Mononuclear cell (primary cell): ENCODE measurements around the gene FZD1. TPM values are rescaled to one million over a fixed set of nuclear protein-coding genes. Genes with fewer than 3 reads are reported as not detected.

ENCODE experiments used
- H3K27me3 ChIP-seq: 2 replicates; pipeline ENCODE4 v1.6.0; 2011; ENCODE audit warnings: low read length, control low read depth; ENCODE audit not compliant: insufficient read depth
- H3K4me1 ChIP-seq: 2 replicates; pipeline ENCODE4 v1.5.1; 2011; ENCODE audit warnings: mild to moderate bottlenecking, low read length, control low read depth; ENCODE audit not compliant: insufficient read depth
- H3K4me3 ChIP-seq: 2 replicates; pipeline ENCODE4 v1.5.1; 2011; ENCODE audit warnings: mild to moderate bottlenecking, low read length, moderate library complexity
- H3K9me3 ChIP-seq: 2 replicates; pipeline ENCODE4 v1.5.1; 2011; ENCODE audit warnings: low read depth, mild to moderate bottlenecking, control low read depth, low read length
- total RNA-seq: library from RNA; depleted of rRNA; stranded (reverse); fragments of >200 nt; gene quantifications from one replicate; pipeline ENCODE4 v1.2.3, GENCODE V29; 2012

The FZD1 gene
- total RNA-seq = 3.6 TPM

GRCh38 chr7:91264046-91264923 is at the start of gene FZD1:
FZD1 (plus strand) TSS chr7:91264433; CDS start chr7:91264881, 448 bp downstream.
- Histone ChIP-seq H3K4me3 (peak within 1 kb of the TSS; percentile 56), H3K4me1 (peaks cover 38% of the 10 kb centered on the region), H3K27me3 (peaks cover 21% of the 10 kb centered on the region), H3K9me3 (no peaks in the 10 kb centered on the region)

- Histone ChIP-seq H3K27me3 (no peaks in the 10 kb centered on the region), H3K4me3 (no peak overlapping the region), H3K4me1 (no peaks in the 10 kb centered on the region), H3K9me3 (no peaks in the 10 kb centered on the region)
These were observed 37.8 kb upstream of the FZD1 start for GRCh38 chr7:91226411-91226810.

GRCh38 chr7:91228327-91228726 is 35.9 kb upstream of the FZD1 start:
- Histone ChIP-seq H3K9me3 (no peaks in the 10 kb centered on the region), H3K4me1 (no peaks in the 10 kb centered on the region), H3K4me3 (no peak overlapping the region), H3K27me3 (no peaks in the 10 kb centered on the region)

- Histone ChIP-seq H3K4me3 (no peak overlapping the region), H3K9me3 (no peaks in the 10 kb centered on the region), H3K4me1 (no peaks in the 10 kb centered on the region), H3K27me3 (no peaks in the 10 kb centered on the region)
These were observed 35.2 kb upstream of the FZD1 start for GRCh38 chr7:91228927-91229558.

DNA sequence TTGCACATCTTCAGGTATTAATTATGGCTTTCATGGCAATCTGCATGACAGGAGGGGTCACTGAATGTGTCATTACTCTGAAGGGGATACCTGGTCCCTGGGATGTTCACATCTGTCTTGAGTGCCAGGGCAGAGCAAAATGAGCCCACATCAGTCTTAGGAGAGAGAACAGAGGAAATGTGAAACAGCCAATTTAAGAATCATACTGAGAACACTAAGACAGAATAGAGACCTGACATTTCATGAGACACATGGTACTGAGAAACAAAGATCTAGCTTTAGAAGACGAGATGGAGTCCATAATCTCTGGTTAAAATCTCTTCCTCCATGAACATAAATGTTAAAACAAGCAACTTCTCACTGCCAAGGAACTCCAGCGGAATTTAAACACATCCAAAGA is 34.1 kb upstream of the FZD1 start:
- no peak overlapping the region for H3K4me3 ChIP-seq
- H3K9me3 ChIP-seq = no peaks in the 10 kb centered on the region
- H3K4me1 ChIP-seq = no peaks in the 10 kb centered on the region
- H3K27me3 ChIP-seq = no peaks in the 10 kb centered on the region

- Histone ChIP-seq H3K4me3 (no peak overlapping the region), H3K4me1 (no peaks in the 10 kb centered on the region), H3K27me3 (no peaks in the 10 kb centered on the region), H3K9me3 (no peaks in the 10 kb centered on the region)
These were observed 33.7 kb upstream of the FZD1 start for GRCh38 chr7:91230503-91230902.

DNA sequence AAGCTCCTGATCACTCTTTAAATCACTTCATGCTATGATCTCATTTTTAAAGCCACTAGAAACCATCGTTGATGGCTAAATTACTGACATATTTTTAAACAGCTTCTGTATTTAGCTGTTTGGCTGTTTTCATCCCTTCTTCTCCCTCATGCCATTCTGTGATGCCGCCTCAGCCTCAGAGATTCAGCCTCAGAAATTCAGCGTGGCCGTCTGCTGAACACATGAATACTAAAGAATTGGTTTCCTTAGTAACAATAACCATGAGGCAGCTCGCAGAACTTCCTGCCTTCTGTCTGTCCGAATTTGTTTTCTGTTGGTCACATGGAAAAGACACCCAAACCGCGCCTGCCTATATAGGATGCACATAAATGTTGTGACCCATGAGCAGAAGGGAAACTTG is 31.0 kb upstream of the FZD1 start:
- H3K4me1 ChIP-seq = no peaks in the 10 kb centered on the region
- H3K9me3 ChIP-seq = no peaks in the 10 kb centered on the region
- H3K4me3 ChIP-seq = no peak overlapping the region
- H3K27me3 ChIP-seq = no peaks in the 10 kb centered on the region

- H3K27me3 ChIP-seq = no peaks in the 10 kb centered on the region
- peaks cover 14% of the 10 kb centered on the region for H3K4me1 ChIP-seq
- no peaks in the 10 kb centered on the region for H3K9me3 ChIP-seq
- H3K4me3 ChIP-seq = no peak overlapping the region
These were observed 28.9 kb upstream of the FZD1 start for GRCh38 chr7:91235211-91235832.

- Histone ChIP-seq H3K4me3 (no peak overlapping the region), H3K4me1 (peaks cover 16% of the 10 kb centered on the region), H3K27me3 (no peaks in the 10 kb centered on the region), H3K9me3 (no peaks in the 10 kb centered on the region)
These were observed 25.0 kb upstream of the FZD1 start for GRCh38 chr7:91239171-91239604.

GRCh38 chr7:91239772-91240171 is 24.5 kb upstream of the FZD1 start:
- Histone ChIP-seq H3K27me3 (no peaks in the 10 kb centered on the region), H3K4me1 (peaks cover 16% of the 10 kb centered on the region), H3K4me3 (no peak overlapping the region)

GRCh38 chr7:91240376-91240941 is 23.8 kb upstream of the FZD1 start:
- Histone ChIP-seq H3K4me1 (peaks cover 16% of the 10 kb centered on the region), H3K4me3 (no peak overlapping the region), H3K9me3 (no peaks in the 10 kb centered on the region), H3K27me3 (no peaks in the 10 kb centered on the region)

More at GRCh38 chr7:91239772-91240171, 24.5 kb upstream of the FZD1 start:
- H3K9me3 ChIP-seq = no peaks in the 10 kb centered on the region

DNA sequence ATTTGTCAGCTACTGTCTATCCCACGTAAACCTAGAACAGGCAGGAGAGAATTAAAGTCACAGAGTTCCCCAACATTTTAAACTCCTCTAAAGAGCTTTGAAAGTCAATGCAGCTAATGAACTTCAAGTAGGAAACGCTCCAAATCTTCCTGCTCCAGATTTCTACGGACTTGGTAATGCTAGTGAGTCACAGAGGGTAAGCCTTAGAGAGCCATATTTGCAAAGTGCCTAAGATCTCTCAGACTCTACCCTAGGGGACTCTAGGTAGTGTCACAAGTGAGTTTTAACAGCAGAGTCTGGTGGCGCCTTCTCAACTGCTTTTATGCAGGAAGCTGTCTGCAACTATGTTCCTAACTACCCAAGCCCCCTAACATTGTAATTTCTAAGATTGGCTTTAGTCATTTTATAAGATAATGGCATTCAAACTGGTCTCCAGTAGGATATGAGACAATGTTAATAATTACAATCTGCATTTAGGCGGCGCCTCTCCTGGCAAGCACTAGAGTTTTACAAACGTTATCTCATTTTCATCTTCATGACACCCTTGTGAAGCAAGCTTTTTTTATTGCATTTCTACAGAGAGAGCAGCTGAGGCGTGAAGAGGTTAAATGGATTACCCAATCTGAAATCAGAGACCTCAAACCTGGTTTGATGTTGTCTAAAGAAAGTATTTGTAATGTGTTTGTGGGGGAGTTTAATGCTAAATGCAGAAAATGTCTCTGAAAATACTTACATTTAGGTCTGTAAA is 22.0 kb upstream of the FZD1 start:
- H3K9me3 ChIP-seq = no peaks in the 10 kb centered on the region
- no peak overlapping the region for H3K4me3 ChIP-seq
- H3K27me3 ChIP-seq = no peaks in the 10 kb centered on the region
- peaks cover 16% of the 10 kb centered on the region for H3K4me1 ChIP-seq

GRCh38 chr7:91243591-91244301 is 20.5 kb upstream of the FZD1 start:
- Histone ChIP-seq H3K4me1 (peaks cover 15% of the 10 kb centered on the region), H3K9me3 (no peaks in the 10 kb centered on the region), H3K4me3 (no peak overlapping the region), H3K27me3 (no peaks in the 10 kb centered on the region)

- no peak overlapping the region for H3K4me3 ChIP-seq
- H3K27me3 ChIP-seq = no peaks in the 10 kb centered on the region
- H3K4me1 ChIP-seq = no peaks in the 10 kb centered on the region
- H3K9me3 ChIP-seq = no peaks in the 10 kb centered on the region
These were observed 16.7 kb upstream of the FZD1 start for GRCh38 chr7:91247500-91247899.
